ENCODE results near the gene KLF5.

KLF5 gene

GRCh38 chr13:73057284-73058063 is 1.3 kb upstream of the KLF5 start:
- no peaks in the 10 kb centered on the region for H3K79me2 ChIP-seq (ENCODE audit: control insufficient read depth, low read length)
- H3K9me3 ChIP-seq (ENCODE audit: control insufficient read depth, insufficient read depth, low read length): no peaks in the 10 kb centered on the region
- H4K20me1 ChIP-seq (ENCODE audit: control insufficient read depth, insufficient read depth, low read depth, low read length): no peaks in the 10 kb centered on the region
- no peak overlapping the region for H3K27ac ChIP-seq (ENCODE audit: low read depth, low read length)
- H3K9me2 ChIP-seq (replicated peaks; ENCODE audit: control insufficient read depth, low read length): no peaks in the 10 kb centered on the region
- TF ChIP-seq EZH2phosphoT487 (IDR thresholded peaks at IDR 0.05; ENCODE audit: borderline replicate concordance, low read length) (no peak), CTCF (IDR thresholded peaks at IDR 0.05; ENCODE audit: low read depth, low read length, poor library complexity, severe bottlenecking) (no peak)
- no peak overlapping the region for H3K4me3 ChIP-seq (ENCODE audit: low read length)
- H3K27me3 ChIP-seq (ENCODE audit: control insufficient read depth, low read length): peaks cover 59% of the 10 kb centered on the region
- no peak overlapping the region for H3K4me2 ChIP-seq (ENCODE audit: low read length)
- H3K36me3 ChIP-seq (ENCODE audit: control insufficient read depth, low read length): no peaks in the 10 kb centered on the region
- H3F3A ChIP-seq (ENCODE audit: control insufficient read depth, insufficient read depth): no peaks in the 10 kb centered on the region
- H3K4me1 ChIP-seq (ENCODE audit: control insufficient read depth, low read length): peaks cover 15% of the 10 kb centered on the region

GRCh38 chr13:73058064-73058313 is 816 bp upstream of the KLF5 start:
- Histone ChIP-seq H3K4me2 (ENCODE audit: low read length) (peak overlapping the region; percentile 94), H3K27ac (ENCODE audit: low read depth, low read length) (no peak overlapping the region), H3K27me3 (ENCODE audit: control insufficient read depth, low read length) (peaks cover 59% of the 10 kb centered on the region), H3K36me3 (ENCODE audit: control insufficient read depth, low read length) (no peaks in the 10 kb centered on the region), H3K79me2 (ENCODE audit: control insufficient read depth, low read length) (no peaks in the 10 kb centered on the region), H3K4me3 (ENCODE audit: low read length) (peak overlapping the region; percentile 80; the same call in 1 of the 2 replicates), H4K20me1 (ENCODE audit: control insufficient read depth, insufficient read depth, low read depth, low read length) (no peaks in the 10 kb centered on the region), H3K9me2 (replicated peaks; ENCODE audit: control insufficient read depth, low read length) (no peaks in the 10 kb centered on the region), H3F3A (ENCODE audit: control insufficient read depth, insufficient read depth) (no peaks in the 10 kb centered on the region), H3K9me3 (ENCODE audit: control insufficient read depth, insufficient read depth, low read length) (no peaks in the 10 kb centered on the region), H3K4me1 (ENCODE audit: control insufficient read depth, low read length) (peaks cover 15% of the 10 kb centered on the region)
- TF ChIP-seq CTCF (IDR thresholded peaks at IDR 0.05; ENCODE audit: low read depth, low read length, poor library complexity, severe bottlenecking) (no peak), EZH2phosphoT487 (IDR thresholded peaks at IDR 0.05; ENCODE audit: borderline replicate concordance, low read length) (no peak)

DNA sequence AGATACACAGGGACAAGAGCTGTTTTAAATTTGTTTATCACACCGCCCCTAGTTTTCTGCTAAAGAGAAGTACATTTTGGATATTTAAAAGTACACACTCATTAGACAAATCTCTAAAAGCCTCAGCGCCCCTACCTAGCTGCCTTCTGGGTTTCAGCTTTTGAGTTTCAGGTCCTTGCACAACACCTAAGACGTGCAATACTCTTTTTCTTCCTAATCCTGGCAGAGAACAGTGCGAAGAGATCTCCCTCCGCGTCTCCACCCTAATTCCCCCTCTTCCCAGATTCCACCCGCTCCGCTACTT is 421 bp upstream of the KLF5 start:
- Histone ChIP-seq H3K36me3 (ENCODE audit: control insufficient read depth, low read length) (no peaks in the 10 kb centered on the region), H3K9me3 (ENCODE audit: control insufficient read depth, insufficient read depth, low read length) (no peaks in the 10 kb centered on the region), H3K4me3 (ENCODE audit: low read length) (peak overlapping the region; percentile 80), H3K4me1 (ENCODE audit: control insufficient read depth, low read length) (peaks cover 15% of the 10 kb centered on the region), H3K4me2 (ENCODE audit: low read length) (peak overlapping the region; percentile 94), H3F3A (ENCODE audit: control insufficient read depth, insufficient read depth) (no peaks in the 10 kb centered on the region), H4K20me1 (ENCODE audit: control insufficient read depth, insufficient read depth, low read depth, low read length) (no peaks in the 10 kb centered on the region), H3K9me2 (replicated peaks; ENCODE audit: control insufficient read depth, low read length) (no peaks in the 10 kb centered on the region), H3K79me2 (ENCODE audit: control insufficient read depth, low read length) (no peaks in the 10 kb centered on the region), H3K27me3 (ENCODE audit: control insufficient read depth, low read length) (peaks cover 59% of the 10 kb centered on the region), H3K27ac (ENCODE audit: low read depth, low read length) (no peak overlapping the region)
- TF ChIP-seq CTCF (IDR thresholded peaks at IDR 0.05; ENCODE audit: low read depth, low read length, poor library complexity, severe bottlenecking) (no peak), EZH2phosphoT487 (IDR thresholded peaks at IDR 0.05; ENCODE audit: borderline replicate concordance, low read length) (0 out of 2 replicates have a peak, but pooled peaks have one; percentile 36)

Data from DOHH2 (cell line).